Heart left ventricle (tissue), 13 donors: Measurements from ENCODE around the gene COL2A1.

Source experiments
- CTCF ChIP-seq, 12 donors: fragments of 200-600 bp; sonication (generic) in 4 of 12; IDR thresholded peaks; one replicate each; pipeline versions ENCODE4 v1.5.0 to v1.8.0; 2018 to 2022; ENCODE audit warnings: antibody characterized with exemption in 12 of 12, mild to moderate bottlenecking in 5 of 12
- POLR2A ChIP-seq, 2 donors: fragments of 450-650 bp; IDR thresholded peaks; one replicate each; pipeline ENCODE4 v1.6.1; 2017; ENCODE audit warnings: antibody characterized with exemption in 2 of 2, mild to moderate bottlenecking in 2 of 2, moderate library complexity in 2 of 2
- donor health status: ischemic (EF 13 %, LVEDD 7.1; RV severe dilation, severe dysfunction).
- donor health status: DM: no; HTN: yes; CAD: no.
- donor health status: DM: no; HTN: no; CAD: no.
- donor health status: ischemic (EF 25% LVEDD 6.9; RV normal size, moderate dysfunction).
- donor health status: ischemic (EF 25% LVEDD 5.7; RV mildly dilated, moderate dysfunction).
- donor health status: ischemic (EF 35%, LVEDD 5.7; RV mildly dilated, moderate dysfunction).
- donor health status: nonischemic (EF 11% LVEDD 7.7; RV severe dilation, severe dysfunction).
- donor health status: DM: yes; HTN: yes; CAD: no.
- donor health status: PGD.
- donor health status: ischemic (EF 29% LVEDD 5.4; RV normal size, mild dysfunction).
- donor health status: nonischemic (EF 23%, LVEDD 6.1; RV moderate dilation, normal function).

- TF ChIP-seq POLR2A (IDR thresholded peaks at IDR 0.05) = no peak
- no peak for TF ChIP-seq CTCF (IDR thresholded peaks at IDR 0.05)
These were observed 45.9 kb upstream of the COL2A1 start for GRCh38 chr12:48050174-48050573.
